ENCODE data around the gene CTU2. TPM values are rescaled to one million over a fixed set of nuclear protein-coding genes. Genes with fewer than 3 reads are reported as not detected.

The CTU2 gene
- total and polyA plus RNA-seq, 2 donors from 2014 or later, result 11.1 to 18.8 TPM

DNA sequence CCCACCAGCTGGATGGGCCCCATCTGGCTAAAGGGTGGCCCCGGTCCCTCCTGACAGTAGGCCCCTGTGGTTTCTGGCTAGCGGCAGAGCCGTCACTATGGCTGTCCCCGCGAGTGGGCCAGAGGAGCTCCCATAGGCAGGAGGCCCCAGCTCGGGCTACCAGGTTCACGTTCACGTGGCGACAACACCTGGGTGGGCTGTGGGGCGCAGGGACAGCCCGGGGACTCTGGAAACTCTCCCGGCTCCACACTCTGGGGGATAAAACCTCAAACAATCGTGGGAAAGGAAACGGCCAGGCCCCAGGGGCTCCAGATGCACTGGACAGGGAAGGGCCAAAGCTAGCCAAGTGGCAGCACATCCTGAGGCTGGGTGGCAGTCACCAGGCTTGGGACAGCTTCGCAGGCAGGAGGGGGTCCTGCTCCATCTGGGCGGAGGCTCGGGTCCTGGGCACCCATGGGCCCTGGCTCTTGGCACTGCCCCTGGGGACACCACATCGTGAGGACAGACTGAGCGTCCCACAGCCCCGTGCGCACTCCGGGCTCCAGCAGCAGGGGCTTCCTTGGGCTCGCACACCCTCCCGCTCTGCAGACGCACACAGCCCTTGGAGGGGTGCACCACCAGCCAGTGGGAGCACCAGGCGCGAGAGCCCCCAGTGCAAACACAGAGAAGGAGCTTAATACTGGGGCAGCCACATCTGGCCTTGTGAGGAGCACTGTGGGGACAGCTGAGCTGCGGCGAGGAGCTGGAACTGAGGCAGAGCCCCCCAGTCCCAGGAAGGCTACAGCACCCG is 4.5 kb upstream of the CTU2 start:
- no peaks in the 10 kb centered on the region for H3K9me3 ChIP-seq (ENCODE audit: control insufficient read depth in 2 of 3, insufficient read depth in 1 of 3, low read length in 3 of 3)
- H3K4me3 ChIP-seq (ENCODE audit: low read length in 3 of 3), result no peak overlapping the region
- H3K27me3 ChIP-seq (ENCODE audit: control insufficient read depth, insufficient read depth, low read length), result no peaks in the 10 kb centered on the region
- no peak for DNase-seq
- intact Hi-C loops (cut with DNase I), result no loop called here
- peaks cover 0 to 4% (median 3%) of the 10 kb centered on the region in 3 donors for H3K36me3 ChIP-seq (ENCODE audit: control insufficient read depth in 2 of 3, insufficient read depth in 3 of 3, low read length in 3 of 3)
- H3K27ac ChIP-seq (ENCODE audit: low read depth in 2 of 2, low read length in 2 of 2), result peak overlapping the region in 1 of 2 donors; percentile 65
- TF ChIP-seq, protein P1, sequence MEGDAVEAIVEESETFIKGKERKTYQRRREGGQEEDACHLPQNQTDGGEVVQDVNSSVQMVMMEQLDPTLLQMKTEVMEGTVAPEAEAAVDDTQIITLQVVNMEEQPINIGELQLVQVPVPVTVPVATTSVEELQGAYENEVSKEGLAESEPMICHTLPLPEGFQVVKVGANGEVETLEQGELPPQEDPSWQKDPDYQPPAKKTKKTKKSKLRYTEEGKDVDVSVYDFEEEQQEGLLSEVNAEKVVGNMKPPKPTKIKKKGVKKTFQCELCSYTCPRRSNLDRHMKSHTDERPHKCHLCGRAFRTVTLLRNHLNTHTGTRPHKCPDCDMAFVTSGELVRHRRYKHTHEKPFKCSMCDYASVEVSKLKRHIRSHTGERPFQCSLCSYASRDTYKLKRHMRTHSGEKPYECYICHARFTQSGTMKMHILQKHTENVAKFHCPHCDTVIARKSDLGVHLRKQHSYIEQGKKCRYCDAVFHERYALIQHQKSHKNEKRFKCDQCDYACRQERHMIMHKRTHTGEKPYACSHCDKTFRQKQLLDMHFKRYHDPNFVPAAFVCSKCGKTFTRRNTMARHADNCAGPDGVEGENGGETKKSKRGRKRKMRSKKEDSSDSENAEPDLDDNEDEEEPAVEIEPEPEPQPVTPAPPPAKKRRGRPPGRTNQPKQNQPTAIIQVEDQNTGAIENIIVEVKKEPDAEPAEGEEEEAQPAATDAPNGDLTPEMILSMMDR (IDR thresholded peaks at IDR 0.05; ENCODE audit: borderline replicate concordance, extremely low read depth, insufficient read depth), result no peak
- H3K9ac ChIP-seq (ENCODE audit: low read length in 3 of 3), result no peak overlapping the region
- H3K4me1 ChIP-seq (ENCODE audit: control insufficient read depth in 2 of 3, insufficient read depth in 2 of 3, low read depth in 1 of 3, low read length in 3 of 3), result peaks cover 0 to 34% (median 7%) of the 10 kb centered on the region in 3 donors
- FAIRE-seq, result no peak

DNA sequence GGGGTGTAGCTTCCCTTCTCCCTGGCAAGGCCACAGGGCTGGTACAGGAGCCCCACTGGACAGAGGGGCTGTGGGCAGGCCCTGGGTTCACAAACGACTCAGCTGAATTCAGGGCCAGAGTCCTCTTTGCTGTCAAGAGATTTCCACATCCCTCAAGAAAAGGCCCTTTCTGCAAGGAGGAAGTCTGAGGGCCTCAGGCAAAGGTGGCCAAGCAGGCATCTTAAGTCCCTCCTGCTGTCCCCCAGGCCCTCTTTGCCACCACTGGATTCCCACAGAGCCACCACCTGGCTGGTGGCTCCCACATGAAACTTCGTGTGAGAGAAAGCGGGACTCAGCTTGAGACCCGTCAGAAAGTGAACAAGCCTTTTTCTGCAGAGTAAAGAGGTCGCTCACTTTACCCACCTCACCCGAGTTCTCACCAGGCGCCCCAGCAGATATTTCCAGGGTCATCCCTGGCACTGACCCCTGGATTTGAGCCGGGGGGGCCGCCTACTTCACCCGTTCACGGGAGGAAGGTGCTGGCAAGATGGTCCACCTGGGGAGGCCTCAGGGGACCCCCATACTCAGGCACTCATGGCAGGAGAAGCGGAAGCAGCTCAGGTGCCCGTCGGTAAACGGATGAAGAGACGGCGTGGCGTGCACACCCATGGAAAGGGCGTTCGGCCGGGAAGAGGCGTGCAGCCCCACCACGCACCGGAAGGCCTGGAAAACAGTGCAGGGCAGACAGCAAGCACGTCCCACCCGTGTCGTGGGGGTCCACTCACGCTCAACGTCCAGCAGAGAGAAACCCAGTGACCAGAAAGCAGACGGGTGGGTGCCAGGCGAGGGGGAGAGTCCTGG is 3.7 kb upstream of the CTU2 start:
- Histone ChIP-seq H3K4me3 (ENCODE audit: low read length in 3 of 3) (peak overlapping the region in 1 of 3 donors; percentile 13), H3K9ac (ENCODE audit: low read length in 3 of 3) (no peak overlapping the region), H3K27ac (ENCODE audit: low read depth in 2 of 2, low read length in 2 of 2) (peak overlapping the region in 1 of 2 donors; percentile 59), H3K4me1 (ENCODE audit: control insufficient read depth in 2 of 3, insufficient read depth in 2 of 3, low read depth in 1 of 3, low read length in 3 of 3) (peaks cover 0 to 40% (median 7%) of the 10 kb centered on the region in 3 donors), H3K9me3 (ENCODE audit: control insufficient read depth in 2 of 3, insufficient read depth in 1 of 3, low read length in 3 of 3) (no peaks in the 10 kb centered on the region), H3K36me3 (ENCODE audit: control insufficient read depth in 2 of 3, insufficient read depth in 3 of 3, low read length in 3 of 3) (peaks cover 0 to 4% (median 3%) of the 10 kb centered on the region in 3 donors), H3K27me3 (ENCODE audit: control insufficient read depth, insufficient read depth, low read length) (no peaks in the 10 kb centered on the region)
- FAIRE-seq (no peak), DNase-seq (no peak)
- TF ChIP-seq, protein P1 (IDR thresholded peaks at IDR 0.05; ENCODE audit: borderline replicate concordance, extremely low read depth, insufficient read depth), result no peak
- intact Hi-C loops (cut with DNase I), result no loop called here

DNA sequence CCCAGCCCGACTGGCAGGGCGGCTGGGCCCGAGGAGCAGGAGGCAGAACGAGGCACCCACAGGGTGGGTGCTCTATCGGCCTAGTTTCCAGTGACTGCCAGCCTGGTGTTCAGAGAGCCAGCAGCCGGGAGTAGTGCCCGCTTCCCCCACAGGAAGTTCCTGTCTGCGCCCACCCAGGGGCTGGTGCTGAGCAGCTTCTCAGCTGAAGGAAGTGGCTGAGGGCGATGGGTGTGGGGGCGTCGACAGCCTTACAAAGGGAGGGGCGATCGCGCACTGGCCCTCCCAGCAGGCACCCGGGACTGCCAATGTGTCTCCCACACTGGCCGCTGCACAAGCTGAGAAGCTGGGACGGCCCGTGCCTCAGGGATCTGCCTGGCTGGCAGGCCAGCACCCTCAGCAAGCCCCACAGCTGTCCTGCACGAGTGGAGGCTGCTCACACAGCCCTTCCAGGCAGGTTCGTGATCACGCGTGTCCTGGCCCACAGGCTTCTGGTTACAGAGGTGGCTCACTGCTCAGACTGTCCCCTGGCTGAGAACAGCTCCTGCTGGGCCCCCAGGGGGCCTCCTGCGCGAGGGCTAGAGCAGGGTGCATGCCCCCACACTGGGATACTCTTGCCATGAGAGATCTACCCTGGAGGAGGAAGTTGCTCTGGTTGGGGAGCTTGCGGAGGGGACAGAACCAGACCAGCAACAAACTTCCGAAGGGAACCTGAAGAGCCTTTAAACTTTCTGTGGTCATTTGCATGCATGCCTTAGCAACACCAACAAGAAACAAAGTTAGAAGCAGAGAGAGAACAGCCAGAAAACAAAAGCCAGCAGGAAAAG is 2.6 kb upstream of the CTU2 start:
- H3K4me3 ChIP-seq (ENCODE audit: low read length in 3 of 3), result peak overlapping the region in 1 of 3 donors; percentile 13
- DNase-seq, result no peak
- H3K9me3 ChIP-seq (ENCODE audit: control insufficient read depth in 2 of 3, insufficient read depth in 1 of 3, low read length in 3 of 3), result no peaks in the 10 kb centered on the region
- no peaks in the 10 kb centered on the region for H3K27me3 ChIP-seq (ENCODE audit: control insufficient read depth, insufficient read depth, low read length)
- H3K9ac ChIP-seq (ENCODE audit: low read length in 3 of 3), result no peak overlapping the region
- peaks cover 0 to 4% (median 3%) of the 10 kb centered on the region in 3 donors for H3K36me3 ChIP-seq (ENCODE audit: control insufficient read depth in 2 of 3, insufficient read depth in 3 of 3, low read length in 3 of 3)
- FAIRE-seq, result no peak
- TF ChIP-seq, protein P1 (IDR thresholded peaks at IDR 0.05; ENCODE audit: borderline replicate concordance, extremely low read depth, insufficient read depth), result no peak
- intact Hi-C loops (cut with DNase I), result no loop called here
- H3K27ac ChIP-seq (ENCODE audit: low read depth in 2 of 2, low read length in 2 of 2), result peak overlapping the region; percentile 22 to 59
- peaks cover 0 to 40% (median 7%) of the 10 kb centered on the region in 3 donors for H3K4me1 ChIP-seq (ENCODE audit: control insufficient read depth in 2 of 3, insufficient read depth in 2 of 3, low read depth in 1 of 3, low read length in 3 of 3)

All from kidney (tissue), 14 donors.